GM13976 (cell line): Measurements from ENCODE around the gene RGS7.

Experiments used
- DNase-seq: peaks from one replicate; pipeline ENCODE4 v3.0.0; 2012; ENCODE audit warnings: low spot score
- in situ Hi-C: fragments of 300-500 bp; cut with MboI; formaldehyde crosslinking; loops from one replicate; pipeline ENCODE4 v1.12.0; 2022; ENCODE audit warnings: low sequenced_read_pairs, mixed read lengths, inconsistent platforms; ENCODE audit not compliant: unreplicated experiment
- TF ChIP-seq, protein P1 (sequence below): IDR thresholded peaks from 2 replicates; pipeline ENCODE4 v1.5.1; 2012; ENCODE audit warnings: borderline replicate concordance, mild to moderate bottlenecking; ENCODE audit not compliant: insufficient read depth; ENCODE audit errors: extremely low read depth, missing control alignments, control extremely low read depth

RGS7 gene

DNA sequence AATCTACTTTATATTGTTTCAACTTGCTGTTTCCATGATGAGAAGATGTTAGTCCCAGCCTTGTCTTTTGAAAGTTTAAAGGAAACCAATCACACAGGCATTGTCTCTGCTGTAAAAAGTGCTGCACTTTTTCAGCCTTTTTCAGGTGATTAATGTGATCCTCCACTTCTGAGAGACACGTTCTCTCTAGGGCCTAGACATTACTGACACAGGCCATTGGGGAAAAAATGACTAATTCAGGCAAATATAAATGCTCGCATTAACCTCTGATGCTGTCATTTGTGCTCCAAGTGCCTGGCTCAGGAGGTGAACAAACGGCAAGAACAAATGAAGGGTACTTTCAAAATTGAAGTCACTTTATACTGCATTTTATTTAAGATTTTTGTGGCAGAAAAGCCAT, 32.4 kb upstream of the RGS7 start:
- in situ Hi-C loops, result no loop called here
- TF ChIP-seq, protein P1, sequence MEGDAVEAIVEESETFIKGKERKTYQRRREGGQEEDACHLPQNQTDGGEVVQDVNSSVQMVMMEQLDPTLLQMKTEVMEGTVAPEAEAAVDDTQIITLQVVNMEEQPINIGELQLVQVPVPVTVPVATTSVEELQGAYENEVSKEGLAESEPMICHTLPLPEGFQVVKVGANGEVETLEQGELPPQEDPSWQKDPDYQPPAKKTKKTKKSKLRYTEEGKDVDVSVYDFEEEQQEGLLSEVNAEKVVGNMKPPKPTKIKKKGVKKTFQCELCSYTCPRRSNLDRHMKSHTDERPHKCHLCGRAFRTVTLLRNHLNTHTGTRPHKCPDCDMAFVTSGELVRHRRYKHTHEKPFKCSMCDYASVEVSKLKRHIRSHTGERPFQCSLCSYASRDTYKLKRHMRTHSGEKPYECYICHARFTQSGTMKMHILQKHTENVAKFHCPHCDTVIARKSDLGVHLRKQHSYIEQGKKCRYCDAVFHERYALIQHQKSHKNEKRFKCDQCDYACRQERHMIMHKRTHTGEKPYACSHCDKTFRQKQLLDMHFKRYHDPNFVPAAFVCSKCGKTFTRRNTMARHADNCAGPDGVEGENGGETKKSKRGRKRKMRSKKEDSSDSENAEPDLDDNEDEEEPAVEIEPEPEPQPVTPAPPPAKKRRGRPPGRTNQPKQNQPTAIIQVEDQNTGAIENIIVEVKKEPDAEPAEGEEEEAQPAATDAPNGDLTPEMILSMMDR, result no peak
- DNase-seq, result no peak

DNA sequence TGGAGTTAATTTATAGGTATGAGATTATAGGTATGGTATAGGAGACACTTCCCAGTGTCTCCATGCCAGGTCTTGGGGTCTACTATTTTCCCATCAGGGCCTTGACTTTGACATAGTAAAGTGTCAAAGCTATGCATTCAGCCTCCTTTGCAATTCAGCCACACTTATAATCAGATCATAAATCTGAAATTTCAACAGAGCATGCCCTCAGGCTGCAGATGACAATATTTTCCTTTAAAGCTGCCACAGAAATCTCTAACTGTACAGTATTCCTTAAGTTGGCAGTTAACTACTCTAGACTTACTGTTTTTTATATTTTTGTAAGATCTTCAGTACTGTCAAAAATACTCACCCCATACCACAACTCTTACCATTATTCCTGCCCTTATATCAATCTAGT, 30.2 kb upstream of the RGS7 start:
- in situ Hi-C loops, result no loop called here
- no peak for DNase-seq
- TF ChIP-seq, protein P1, result no peak

DNA sequence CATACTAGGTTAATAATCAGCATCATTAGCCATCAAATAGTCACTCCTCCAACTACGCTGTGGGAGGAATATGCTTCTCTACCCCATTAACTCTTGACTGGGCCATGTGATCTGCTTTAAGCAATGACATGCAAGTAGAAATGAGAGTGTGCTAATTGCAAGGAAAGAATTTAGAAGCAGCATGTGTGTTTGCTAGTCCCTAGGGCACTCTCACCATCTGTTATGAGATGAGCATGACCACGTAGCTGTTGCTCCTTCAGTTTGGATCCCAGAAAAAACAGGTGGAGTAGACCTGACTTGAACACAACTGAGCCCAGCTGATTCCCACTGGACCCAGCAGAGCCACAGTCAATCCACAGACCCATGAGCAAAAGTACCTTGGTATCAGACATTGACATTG, 19.7 kb upstream of the RGS7 start:
- in situ Hi-C loops, result no loop called here
- TF ChIP-seq, protein P1, result no peak
- DNase-seq, result no peak

GRCh38 chr1:241375886-241376285, 18.9 kb upstream of the RGS7 start:
- in situ Hi-C loops, result no loop called here
- TF ChIP-seq, protein P1, result no peak
- DNase-seq, result no peak

- TF ChIP-seq, protein P1, result no peak
- DNase-seq, result no peak
- in situ Hi-C loops, result no loop called here
Observed at GRCh38 chr1:241366196-241366595, 9.2 kb upstream of the RGS7 start.

GRCh38 chr1:241362350-241362749, 5.3 kb upstream of the RGS7 start:
- TF ChIP-seq, protein P1, result no peak
- in situ Hi-C loops, result no loop called here
- DNase-seq, result no peak
